HG03442 (cell line): Measurements from ENCODE around the gene PTPRN2.
A peak's percentile ranks its signal among the peaks of the same experiment; 100 is the strongest.
"Not testable (repeated sequence)": the region's sequence is repeated elsewhere in the genome, so short reads cannot be mapped to it uniquely, and the experiment has no call there.

Experiments
- ATAC-seq: cut with Tn5 transposase; IDR thresholded peaks from one replicate; pipeline ENCODE4 v1.9.1; 2021; ENCODE audit warnings: mild to moderate bottlenecking, moderate library complexity; ENCODE audit not compliant: unreplicated experiment

The PTPRN2 gene

GRCh38 chr7:157498657-157499056 is 1089.0 kb downstream of the PTPRN2 start:
- ATAC-seq, result no peak

- ATAC-seq, result no peak
These were observed 1089.6 kb downstream of the PTPRN2 start for GRCh38 chr7:157497744-157498651.

- ATAC-seq, result no peak
These were observed 1090.3 kb downstream of the PTPRN2 start for GRCh38 chr7:157497367-157497743.

- ATAC-seq, result no peak
These were observed 1091.0 kb downstream of the PTPRN2 start for GRCh38 chr7:157496416-157497275.

GRCh38 chr7:157495594-157495993 is 1092.0 kb downstream of the PTPRN2 start:
- peak; percentile 58 for ATAC-seq

GRCh38 chr7:157495177-157495553 is 1092.5 kb downstream of the PTPRN2 start:
- no peak for ATAC-seq

- no peak for ATAC-seq
These were observed 1093.0 kb downstream of the PTPRN2 start for GRCh38 chr7:157494506-157495176.

- ATAC-seq, result no peak
These were observed 1093.8 kb downstream of the PTPRN2 start for GRCh38 chr7:157493776-157494175.

- ATAC-seq, result no peak
These were observed 1094.6 kb downstream of the PTPRN2 start for GRCh38 chr7:157493017-157493416.

GRCh38 chr7:157490465-157490912 is 1097.1 kb downstream of the PTPRN2 start:
- peak; percentile 45 for ATAC-seq

GRCh38 chr7:157489870-157490269 is 1097.8 kb downstream of the PTPRN2 start:
- ATAC-seq, result not testable (repeated sequence)
